ENCODE results near the gene RBKS. TPM values are rescaled to one million over a fixed set of nuclear protein-coding genes. Genes with fewer than 3 reads are reported as not detected.

RBKS gene
- total and polyA plus RNA-seq, 2 of the 8 experiments (the other 6 are each of a cell fraction or from before 2014, with no cell fraction given): 1.1 to 1.5 TPM

GRCh38 chr2:27856956-27857355, 33.2 kb downstream of the RBKS start:
- ChIA-PET POLR2A (ENCODE audit: partially characterized antibody) (no interaction called here), CTCF (ENCODE audit: partially characterized antibody) (interaction anchor here (1.1 kb wide), 1 partner anchor 18 kb away, joined by 3 read pairs; no protein-coding TSS in a partner anchor)
- H3K14ac ChIP-seq (ENCODE audit: insufficient read length): no peak overlapping the region
- no peak overlapping the region for H2AK5ac ChIP-seq (ENCODE audit: low read depth, low read length)
- H3K18ac ChIP-seq (ENCODE audit: extremely low read depth, low read length): no peak overlapping the region
- 86% methylated on average over 3 of the region's 3 CpGs; no CpG with 5 or more reads in 1 of the 2 experiments for WGBS, 2 experiments (ENCODE audit: extremely low coverage in 1 of 2, insufficient coverage in 1 of 2, insufficient read length in 1 of 2, insufficient replicate concordance in 2 of 2, low coverage in 1 of 2, low lambda C conversion rate in 2 of 2, missing lambda C conversion rate in 1 of 2)
- DNase-seq (ENCODE audit: low read depth in 1 of 2, low spot score in 2 of 2) (no peak), FAIRE-seq (no peak)
- H3K36me3 ChIP-seq (ENCODE audit: control insufficient read depth in 2 of 4, insufficient read depth in 4 of 4, low read length in 3 of 4): no peaks in the 10 kb centered on the region
- H3K4ac ChIP-seq (replicated peaks; ENCODE audit: insufficient read length, low read depth, low read length): no peak overlapping the region
- H2BK12ac ChIP-seq (ENCODE audit: low read depth, low read length): no peak overlapping the region
- H3K79me2 ChIP-seq (ENCODE audit: control insufficient read depth in 1 of 2, insufficient read depth in 2 of 2, low read length in 2 of 2): no peaks in the 10 kb centered on the region
- no peak overlapping the region for H3K27ac ChIP-seq (ENCODE audit: low read depth, low read length)
- H3K9ac ChIP-seq (replicated peaks in 1 of 4; ENCODE audit: extremely low read depth in 1 of 4, low read depth in 3 of 4, low read length in 3 of 4): no peak overlapping the region
- H4K20me1 ChIP-seq (replicated peaks in 1 of 2; ENCODE audit: control insufficient read depth in 1 of 2, insufficient read depth in 2 of 2, low read length in 2 of 2): no peaks in the 10 kb centered on the region
- H3K27me3 ChIP-seq (replicated peaks in 1 of 4; ENCODE audit: control insufficient read depth in 3 of 4, extremely low read depth in 1 of 4, insufficient read depth in 3 of 4, low read length in 3 of 4): no peaks in the 10 kb centered on the region
- no peak overlapping the region for H2BK15ac ChIP-seq (ENCODE audit: low read length)
- H3K23me2 ChIP-seq (ENCODE audit: low read depth, low read length): no peaks in the 10 kb centered on the region
- H2BK120ac ChIP-seq (replicated peaks; ENCODE audit: low read depth, low read length): no peak overlapping the region
- no peak overlapping the region for H3K23ac ChIP-seq (ENCODE audit: insufficient read length)
- H4K5ac ChIP-seq (ENCODE audit: insufficient read length, low read depth, low read length): no peak overlapping the region
- H3K4me2 ChIP-seq (ENCODE audit: insufficient read depth in 1 of 2, low read depth in 2 of 2, low read length in 2 of 2): no peak overlapping the region
- H2BK20ac ChIP-seq (ENCODE audit: low read length): no peak overlapping the region
- H4K91ac ChIP-seq (replicated peaks; ENCODE audit: insufficient read length, low read length): no peak overlapping the region
- no peak overlapping the region for H3K4me3 ChIP-seq (ENCODE audit: extremely low read depth in 1 of 4, insufficient read depth in 2 of 4, low read depth in 3 of 4, low read length in 4 of 4)
- H2BK5ac ChIP-seq (ENCODE audit: low read depth, low read length): no peak overlapping the region
- peaks cover 6 to 11% of the 10 kb centered on the region in 2 experiments; a peak in 3 of 4 replicates for H3K9me3 ChIP-seq (ENCODE audit: insufficient read depth in 2 of 2, low read depth in 1 of 2, low read length in 1 of 2)
- H4K8ac ChIP-seq (ENCODE audit: extremely low read depth, insufficient read depth, low read length): no peak overlapping the region
- no peaks in the 10 kb centered on the region for H3K4me1 ChIP-seq (replicated peaks in 1 of 4; ENCODE audit: control insufficient read depth in 3 of 4, insufficient read depth in 4 of 4, low read length in 3 of 4)
- H3K79me1 ChIP-seq (ENCODE audit: low read depth, low read length): no peaks in the 10 kb centered on the region
- no peak overlapping the region for H2AFZ ChIP-seq (ENCODE audit: low read length)
- H3K56ac ChIP-seq (replicated peaks; ENCODE audit: insufficient read length, low read depth, low read length): no peak overlapping the region
- no peak for TF ChIP-seq MAX (IDR thresholded peaks at IDR 0.05)
- no peak for TF ChIP-seq KDM5A (IDR thresholded peaks at IDR 0.05; ENCODE audit: low read length)
- no peak for TF ChIP-seq CTCF (IDR thresholded peaks at IDR 0.05; ENCODE audit: control extremely low read depth in 1 of 3, insufficient read depth in 1 of 3, low read depth in 1 of 3, low read length in 3 of 3)
- TF ChIP-seq ASH2L (IDR thresholded peaks at IDR 0.05; ENCODE audit: low read length): no peak
- TF ChIP-seq SP2 (IDR thresholded peaks at IDR 0.05; ENCODE audit: low read length): no peak
- no peak for TF ChIP-seq CHD2 (IDR thresholded peaks at IDR 0.05; ENCODE audit: low read length)
- TF ChIP-seq NANOG (IDR thresholded peaks at IDR 0.05; ENCODE audit: insufficient read depth, low read depth, low read length, poor library complexity, severe bottlenecking): no peak
- TF ChIP-seq TCF12 (IDR thresholded peaks at IDR 0.05; ENCODE audit: low read depth, low read length): no peak
- TF ChIP-seq EP300 (IDR thresholded peaks at IDR 0.05; ENCODE audit: borderline replicate concordance in 1 of 2, low read depth in 2 of 2, low read length in 2 of 2): no peak
- no peak for TF ChIP-seq FOSL1 (IDR thresholded peaks at IDR 0.05; ENCODE audit: insufficient read depth, low read depth, low read length)
- no peak for TF ChIP-seq SAP30 (IDR thresholded peaks at IDR 0.05; ENCODE audit: insufficient read depth, insufficient replicate concordance, low read length)

Measured in H1 (cell line).